HK-2 (cell line): Measurements from ENCODE around the gene TRIM74.
"Not testable (repeated sequence)": the region's sequence is repeated elsewhere in the genome, so short reads cannot be mapped to it uniquely, and the experiment has no call there.

Experiments
- DNase-seq: peaks from one replicate; pipeline ENCODE4 v3.0.0-alpha.2; 2018; ENCODE audit not compliant: unreplicated experiment

TRIM74 gene

DNA sequence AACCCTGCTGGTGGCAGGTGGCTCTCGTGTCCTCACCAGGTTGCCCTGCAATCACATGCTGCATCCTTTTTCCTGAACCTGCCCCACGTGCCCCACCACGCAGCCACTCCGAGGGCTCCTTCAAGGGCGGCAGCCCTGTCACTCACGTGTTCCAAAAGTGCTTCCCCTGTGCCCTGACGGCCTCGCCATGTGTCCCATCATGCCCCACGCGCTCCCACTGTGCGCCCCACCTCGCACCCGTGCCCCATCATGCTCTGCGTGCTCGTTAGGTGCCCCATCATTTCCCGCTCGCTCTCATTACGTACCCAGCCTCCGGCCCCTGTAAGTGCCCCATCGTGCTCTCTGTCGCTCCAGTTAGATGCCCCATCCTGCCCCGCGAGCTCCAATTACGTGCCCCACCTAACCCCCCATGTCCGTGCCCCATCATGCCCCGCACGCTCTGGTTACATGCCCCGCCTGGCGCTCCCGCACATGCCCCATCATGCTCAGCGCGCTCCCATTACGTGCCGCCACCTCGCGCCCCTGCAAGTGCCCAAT is at the start of gene TRIM74:
Gene TRIM74 (minus strand): TSS at position 487 of the 537 bp plus-strand sequence. CDS start 3,309 bp downstream, outside the sequence.
- DNase-seq = not testable (repeated sequence)

DNA sequence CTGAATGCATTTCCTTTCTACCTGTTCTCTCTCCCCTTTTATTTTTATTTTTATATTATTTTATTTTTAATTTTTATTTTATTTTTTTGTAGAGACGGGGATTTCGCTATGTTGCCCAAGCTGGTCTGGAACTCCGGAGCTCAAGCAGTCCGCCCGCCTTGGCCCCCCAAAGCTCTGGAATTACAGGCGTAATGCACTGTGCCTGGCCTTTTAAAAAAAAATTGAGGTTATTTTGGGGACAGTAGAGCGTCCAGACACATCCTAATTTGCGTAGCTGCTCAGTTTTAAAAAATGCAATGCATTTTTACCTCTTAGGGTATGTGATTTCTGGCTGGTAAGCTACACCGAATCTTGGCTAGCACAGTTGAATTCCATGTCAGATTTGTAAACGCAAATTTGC is 37.2 kb upstream of the TRIM74 start:
- not testable (repeated sequence) for DNase-seq

DNA sequence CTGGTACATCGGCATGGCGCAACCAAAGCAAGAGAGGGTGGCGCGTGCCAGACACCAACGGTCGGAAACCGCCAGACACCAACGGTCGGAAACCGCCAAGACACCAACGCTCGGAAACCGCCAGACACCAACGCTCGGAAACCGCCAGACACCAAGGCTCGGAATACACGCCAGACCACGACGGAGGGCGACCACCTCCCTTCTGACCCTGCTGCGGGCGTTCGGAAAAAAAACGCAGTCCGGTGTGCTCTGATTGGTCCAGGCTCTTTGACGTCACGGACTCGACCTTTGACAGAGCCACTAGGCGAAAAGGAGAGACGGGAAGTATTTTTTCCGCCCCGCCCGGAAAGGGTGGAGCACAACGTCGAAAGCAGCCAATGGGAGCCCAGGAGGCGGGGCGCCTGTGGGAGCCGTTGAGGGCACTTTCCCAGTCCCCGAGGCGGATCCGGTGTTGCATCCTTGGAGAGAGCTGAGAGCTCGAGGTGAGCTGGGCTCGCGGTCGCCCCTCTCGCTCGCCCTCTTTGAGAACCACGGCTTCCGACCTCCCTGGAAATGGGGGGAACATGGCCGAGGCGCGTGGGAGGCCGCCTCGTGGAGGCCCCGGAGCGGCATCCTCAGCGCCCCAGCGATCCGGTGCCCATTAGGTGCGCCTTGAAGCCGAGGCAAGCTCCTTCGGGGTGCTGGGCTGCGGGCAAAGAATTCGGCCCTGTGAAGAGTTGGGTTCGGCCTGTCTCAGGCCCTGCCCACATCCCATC is 36.6 kb upstream of the TRIM74 start:
- peak; percentile 87 for DNase-seq

DNA sequence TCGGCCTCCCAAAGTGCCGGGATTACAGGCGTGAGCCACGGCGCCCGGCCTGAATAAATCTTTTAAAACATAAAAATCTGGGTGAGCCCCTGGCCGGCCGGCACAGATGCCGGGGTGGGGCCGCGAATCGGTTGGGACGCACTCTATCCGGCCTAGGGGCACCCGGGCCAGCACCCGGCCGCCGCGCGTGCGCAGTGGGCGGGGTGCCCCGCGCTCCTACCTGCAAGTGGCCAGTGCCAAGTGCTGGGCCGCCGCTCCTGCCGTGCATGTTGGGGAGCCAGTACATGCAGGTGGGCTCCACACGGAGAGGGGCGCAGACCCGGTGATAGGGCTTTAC is 36.1 kb upstream of the TRIM74 start:
- DNase-seq = not testable (repeated sequence)

- DNase-seq = not testable (repeated sequence)
Observed at GRCh38 chr7:72997887-72998468, 28.7 kb upstream of the TRIM74 start.

DNA sequence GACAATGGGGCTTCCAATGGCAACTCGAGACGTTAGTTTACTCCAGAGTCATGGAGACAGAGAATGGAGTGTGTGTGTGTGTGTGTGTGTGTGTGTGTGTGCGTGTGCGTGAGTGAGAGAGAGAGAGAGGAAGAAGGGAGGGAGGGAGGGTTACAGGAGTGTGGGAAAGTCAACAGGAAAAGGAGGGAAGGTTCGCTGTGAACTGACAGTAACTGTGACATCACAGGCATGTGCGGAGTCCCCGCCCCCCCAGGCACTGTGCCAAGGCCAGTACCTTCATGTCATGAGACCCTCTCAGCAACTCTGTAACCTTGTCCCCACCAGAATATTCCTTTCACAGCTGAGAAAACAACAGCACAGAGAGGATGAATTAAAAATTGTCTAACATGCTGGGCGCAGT is 28.2 kb upstream of the TRIM74 start:
- DNase-seq = not testable (repeated sequence)

- not testable (repeated sequence) for DNase-seq
Observed at GRCh38 chr7:72995484-72995883, 26.2 kb upstream of the TRIM74 start.

DNA sequence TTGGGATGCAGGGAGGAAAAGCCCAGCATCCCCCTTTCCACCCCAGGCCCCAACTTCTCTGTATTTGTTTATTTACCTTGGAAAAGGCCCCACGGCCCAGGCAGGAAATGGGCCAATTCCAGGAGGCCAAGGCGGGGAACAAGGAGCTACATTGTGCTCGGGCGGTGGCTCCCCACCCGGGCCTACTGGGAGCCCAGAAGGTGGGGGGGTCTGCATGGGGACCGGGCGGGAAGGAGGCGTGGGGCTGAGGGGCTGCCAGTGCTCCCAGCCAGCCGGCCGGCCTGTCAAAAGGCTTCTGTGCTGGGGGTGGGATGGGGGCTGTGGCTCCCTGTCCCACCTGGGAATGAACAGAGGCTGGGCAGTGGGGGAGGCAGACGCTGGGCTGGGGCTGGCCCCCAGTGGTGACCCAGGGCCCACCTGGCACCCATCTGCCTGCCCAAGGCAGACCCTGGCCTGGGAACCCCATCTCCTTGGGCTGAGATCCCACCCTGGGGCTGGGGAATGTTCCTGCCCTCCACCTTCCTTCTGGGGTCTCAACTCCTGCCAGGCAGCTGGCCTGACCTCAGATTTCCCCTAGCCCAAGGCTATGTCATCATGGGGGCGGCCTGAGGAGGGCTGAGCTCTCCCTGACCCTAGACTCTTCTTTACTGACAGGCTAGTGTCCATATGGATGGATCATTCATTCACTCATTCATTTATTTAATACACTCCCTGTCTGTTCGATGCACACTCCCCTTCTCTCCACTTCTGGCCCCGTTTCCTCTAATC is 21.1 kb upstream of the TRIM74 start:
- not testable (repeated sequence) for DNase-seq

- DNase-seq = not testable (repeated sequence)
Observed at GRCh38 chr7:72982084-72982483, 12.8 kb upstream of the TRIM74 start.

DNA sequence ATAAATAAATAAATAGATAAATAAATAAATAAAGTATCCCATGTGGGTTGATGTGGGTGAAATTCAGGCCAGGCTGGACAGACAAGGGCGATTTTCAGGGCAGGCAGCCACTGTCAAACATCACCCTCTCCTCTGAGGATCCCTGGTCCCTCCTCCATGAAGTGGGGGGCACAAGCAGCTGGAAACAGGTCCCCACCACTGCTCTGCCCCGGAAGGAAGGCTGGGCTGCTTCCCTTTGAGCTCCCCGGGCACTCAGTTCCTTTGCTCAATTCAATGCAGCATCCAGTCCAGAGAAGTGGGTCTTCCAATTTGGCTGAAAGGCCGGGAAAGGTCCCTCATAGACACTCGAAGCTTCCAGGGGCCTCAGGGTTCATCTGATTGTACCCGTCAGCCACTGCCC is 11.1 kb upstream of the TRIM74 start:
- not testable (repeated sequence) for DNase-seq

GRCh38 chr7:72976434-72976833 is 7.2 kb upstream of the TRIM74 start:
- not testable (repeated sequence) for DNase-seq

GRCh38 chr7:72975656-72976286 is 6.5 kb upstream of the TRIM74 start:
- DNase-seq = not testable (repeated sequence)

- not testable (repeated sequence) for DNase-seq
Observed at GRCh38 chr7:72974781-72975180, 5.5 kb upstream of the TRIM74 start.

DNA sequence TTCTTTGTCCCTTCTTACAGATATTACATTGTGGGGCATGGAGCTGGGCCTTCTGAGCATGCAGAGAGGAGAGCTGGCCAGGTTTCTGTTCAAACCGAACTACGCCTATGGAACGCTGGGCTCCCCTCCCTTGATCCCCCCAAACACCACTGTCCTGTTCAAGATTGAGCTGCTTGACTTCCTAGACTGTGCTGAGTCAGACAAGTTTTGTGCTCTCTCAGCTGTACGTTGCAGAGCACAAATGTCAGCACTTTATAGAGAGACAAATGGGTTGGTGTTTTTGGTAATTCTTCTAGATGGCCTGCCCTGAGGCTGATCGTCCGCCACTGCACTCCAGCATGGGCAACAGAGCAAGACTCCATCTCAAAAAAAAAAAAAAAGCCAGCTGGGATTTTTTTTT is 2.2 kb upstream of the TRIM74 start:
- DNase-seq = not testable (repeated sequence)

DNA sequence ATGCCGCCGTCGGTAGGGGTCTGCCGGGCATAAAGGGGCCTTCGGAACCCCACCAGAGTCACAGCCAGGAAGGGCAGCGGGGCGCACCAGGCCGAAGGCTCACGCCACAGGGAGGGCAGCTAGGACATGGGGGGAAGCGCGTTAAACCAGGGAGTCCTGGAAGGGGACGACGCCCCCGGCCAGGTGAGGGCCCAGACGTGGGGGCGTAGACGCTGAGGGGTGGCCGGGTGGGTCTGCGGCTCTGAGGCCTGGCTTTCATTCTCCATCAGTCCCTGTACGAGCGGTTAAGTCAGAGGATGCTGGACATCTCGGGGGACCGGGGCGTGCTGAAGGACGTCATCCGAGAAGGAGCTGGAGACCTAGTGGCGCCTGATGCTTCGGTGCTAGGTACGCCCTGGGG is 422 bp upstream of the TRIM74 start:
- not testable (repeated sequence) for DNase-seq

- not testable (repeated sequence) for DNase-seq
Observed at GRCh38 chr7:72966892-72967291, 2.4 kb downstream of the TRIM74 start.

DNA sequence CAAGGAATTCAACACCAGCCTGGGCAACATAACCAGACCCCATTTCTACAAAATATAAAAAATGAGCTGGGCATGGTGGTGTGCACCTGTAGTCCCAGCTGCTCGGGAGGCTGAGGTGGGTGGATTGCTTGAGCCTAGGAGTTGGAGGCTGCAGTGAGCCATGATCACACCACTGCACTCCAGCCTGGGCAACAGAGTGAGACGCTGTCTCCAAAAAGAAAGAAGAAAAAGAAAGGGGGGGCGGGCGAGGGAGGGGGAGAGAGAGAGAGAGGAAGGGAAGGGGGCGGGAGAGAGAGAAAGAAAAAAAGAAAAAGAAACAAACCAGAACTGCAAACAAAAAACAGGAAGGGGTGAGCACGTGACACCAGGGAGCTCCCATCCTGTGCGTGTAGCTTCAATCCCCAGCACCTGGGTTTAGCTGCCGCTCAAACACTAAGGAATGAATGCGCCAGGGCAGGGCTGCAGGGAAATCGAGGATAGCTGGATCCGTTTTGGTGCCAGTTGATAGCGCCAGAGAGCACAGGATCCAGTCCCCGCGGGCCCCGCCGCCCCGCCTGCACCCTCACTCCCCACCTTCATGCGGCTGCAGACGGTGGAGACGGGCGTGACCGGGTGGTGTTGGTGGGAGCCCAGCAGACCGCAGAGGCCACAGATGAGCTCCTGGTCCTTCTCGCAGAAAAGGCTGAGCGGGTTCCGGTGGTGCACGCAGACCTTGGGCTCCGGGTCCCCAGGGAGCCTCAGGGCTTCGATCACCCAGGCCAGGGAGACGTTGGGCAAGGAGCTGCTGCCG is 3.9 kb downstream of the TRIM74 start:
- DNase-seq = not testable (repeated sequence)

DNA sequence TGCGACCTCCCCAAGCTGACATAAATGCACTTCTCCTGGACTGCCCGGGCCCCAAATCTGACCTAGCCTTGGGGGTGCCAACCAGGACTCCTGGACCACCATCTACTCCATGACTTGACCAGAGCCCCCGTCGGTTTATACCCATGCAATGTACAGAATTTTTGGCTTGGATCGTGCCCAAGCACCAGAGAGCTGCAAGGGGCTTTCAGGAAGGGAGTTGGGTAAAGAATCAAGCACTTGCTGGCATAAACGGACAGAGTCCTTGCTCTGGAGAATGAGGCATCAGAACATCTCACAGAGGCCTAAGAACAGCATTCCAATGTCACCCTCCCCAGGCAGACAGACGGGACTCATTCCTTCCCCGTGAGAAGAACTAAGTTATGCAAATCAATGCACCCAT is 6.2 kb downstream of the TRIM74 start:
- DNase-seq = not testable (repeated sequence)

- not testable (repeated sequence) for DNase-seq
Observed at GRCh38 chr7:72961346-72961650, 8.0 kb downstream of the TRIM74 start.

- DNase-seq = not testable (repeated sequence)
Observed at GRCh38 chr7:72960626-72961345, 8.5 kb downstream of the TRIM74 start.

- DNase-seq = not testable (repeated sequence)
Observed at GRCh38 chr7:72960029-72960428, 9.2 kb downstream of the TRIM74 start.
